Thoracic aorta (tissue), 2 donors: ENCODE data around the gene ARRDC2. TPM values are rescaled to one million over a fixed set of nuclear protein-coding genes. Genes with fewer than 3 reads are reported as not detected.

Experiments used
- ATAC-seq: fragments of 150-250 bp; one replicate; pipeline ENCODE4 v1.8.0; 2017; ENCODE audit warnings: low read depth; ENCODE audit not compliant: insufficient number of reproducible peaks, low FRiP score
- DNase-seq: peaks from one replicate; pipeline ENCODE4 v3.0.0-alpha.2; 2020; ENCODE audit warnings: low spot score
- H3K27ac ChIP-seq, 2 donors: fragments of 200-600 bp; sonication (generic); 1 replicate in 1 of 2; 2 replicates in 1 of 2; pipeline ENCODE4 v1.5.1; 2016; ENCODE audit warnings: mild to moderate bottlenecking in 2 of 2, moderate library complexity in 2 of 2
- H3K27me3 ChIP-seq: fragments of 200-600 bp; sonication (generic); replicated peaks from 2 replicates; pipeline ENCODE4 v1.6.0; 2016; ENCODE audit warnings: mild to moderate bottlenecking; ENCODE audit not compliant: insufficient read depth
- H3K36me3 ChIP-seq: fragments of 200-600 bp; sonication (generic); one replicate; pipeline ENCODE4 v1.5.1; 2016
- H3K4me1 ChIP-seq, 2 donors: fragments of 200-600 bp; sonication (generic); 1 replicate in 1 of 2; 2 replicates in 1 of 2; pipeline versions ENCODE4 v1.5.1 to v1.6.0; 2016; ENCODE audit warnings: low read depth in 2 of 2, mild to moderate bottlenecking in 1 of 2; ENCODE audit not compliant: control insufficient read depth in 1 of 2
- H3K4me3 ChIP-seq: fragments of 200-600 bp; sonication (generic); 2 replicates; pipeline ENCODE4 v1.5.1; 2016; ENCODE audit warnings: mild to moderate bottlenecking
- H3K9me3 ChIP-seq: fragments of 200-600 bp; sonication (generic); 2 replicates; pipeline ENCODE4 v1.5.1; 2016
- CTCF ChIP-seq: fragments of 200-600 bp; sonication (generic); IDR thresholded peaks from one replicate; pipeline ENCODE4 v1.5.1; 2019; ENCODE audit warnings: antibody characterized with exemption
- total RNA-seq, 2 donors: library from RNA; depleted of rRNA; stranded (reverse); fragments of >200 nt; gene quantifications; one replicate each; pipeline versions ENCODE4 v1.1.0 to v1.2.3, GENCODE V29; 2016

Gene ARRDC2
- total RNA-seq, 2 donors from 2014 or later: 114 to 151 TPM

GRCh38 chr19:18053576-18054219 lies 45.7 kb downstream of the ARRDC2 start:
- no peaks in the 10 kb centered on the region for H3K27me3 ChIP-seq
- H3K9me3 ChIP-seq: no peaks in the 10 kb centered on the region
- DNase-seq: no peak
- peak overlapping the region; percentile 75 to 96 for H3K27ac ChIP-seq
- no peak for TF ChIP-seq CTCF
- ATAC-seq: no peak
- peaks cover 30 to 61% of the 10 kb centered on the region in 2 donors for H3K4me1 ChIP-seq
- no peak overlapping the region for H3K4me3 ChIP-seq
- H3K36me3 ChIP-seq: no peaks in the 10 kb centered on the region

DNA sequence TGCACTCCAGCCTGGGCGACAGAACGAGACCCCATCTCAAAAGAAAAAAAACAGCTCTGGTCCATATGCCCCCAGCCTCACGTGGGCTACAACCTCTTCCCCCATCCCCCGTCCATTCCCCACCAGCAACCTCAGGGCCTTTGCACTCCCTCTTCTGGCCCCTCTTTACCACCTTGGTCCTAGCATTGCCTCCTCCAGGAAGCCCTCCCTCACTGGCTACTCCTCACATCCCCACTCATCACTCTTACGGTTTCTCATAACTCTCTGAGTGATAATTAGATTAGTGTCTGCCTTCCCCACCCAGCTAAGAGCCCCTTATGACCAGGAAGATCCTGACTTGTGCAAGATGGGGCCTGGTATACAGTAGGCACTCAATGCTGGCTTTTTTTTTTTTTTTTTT lies 48.0 kb downstream of the ARRDC2 start:
- DNase-seq (no peak), ATAC-seq (no peak)
- Histone ChIP-seq H3K9me3 (no peaks in the 10 kb centered on the region), H3K4me1 (peaks cover 15 to 38% of the 10 kb centered on the region in 2 donors), H3K4me3 (no peak overlapping the region), H3K27me3 (no peaks in the 10 kb centered on the region), H3K27ac (no peak overlapping the region), H3K36me3 (no peaks in the 10 kb centered on the region)
- TF ChIP-seq CTCF: no peak

GRCh38 chr19:18057557-18057956 lies 49.6 kb downstream of the ARRDC2 start:
- TF ChIP-seq CTCF: no peak
- Histone ChIP-seq H3K4me3 (peak overlapping the region; percentile 39), H3K9me3 (no peaks in the 10 kb centered on the region), H3K27ac (peak overlapping the region; percentile 73 to 86), H3K36me3 (no peaks in the 10 kb centered on the region), H3K4me1 (peaks cover 4 to 27% of the 10 kb centered on the region in 2 donors), H3K27me3 (no peaks in the 10 kb centered on the region)
- ATAC-seq (no peak), DNase-seq (no peak)

DNA sequence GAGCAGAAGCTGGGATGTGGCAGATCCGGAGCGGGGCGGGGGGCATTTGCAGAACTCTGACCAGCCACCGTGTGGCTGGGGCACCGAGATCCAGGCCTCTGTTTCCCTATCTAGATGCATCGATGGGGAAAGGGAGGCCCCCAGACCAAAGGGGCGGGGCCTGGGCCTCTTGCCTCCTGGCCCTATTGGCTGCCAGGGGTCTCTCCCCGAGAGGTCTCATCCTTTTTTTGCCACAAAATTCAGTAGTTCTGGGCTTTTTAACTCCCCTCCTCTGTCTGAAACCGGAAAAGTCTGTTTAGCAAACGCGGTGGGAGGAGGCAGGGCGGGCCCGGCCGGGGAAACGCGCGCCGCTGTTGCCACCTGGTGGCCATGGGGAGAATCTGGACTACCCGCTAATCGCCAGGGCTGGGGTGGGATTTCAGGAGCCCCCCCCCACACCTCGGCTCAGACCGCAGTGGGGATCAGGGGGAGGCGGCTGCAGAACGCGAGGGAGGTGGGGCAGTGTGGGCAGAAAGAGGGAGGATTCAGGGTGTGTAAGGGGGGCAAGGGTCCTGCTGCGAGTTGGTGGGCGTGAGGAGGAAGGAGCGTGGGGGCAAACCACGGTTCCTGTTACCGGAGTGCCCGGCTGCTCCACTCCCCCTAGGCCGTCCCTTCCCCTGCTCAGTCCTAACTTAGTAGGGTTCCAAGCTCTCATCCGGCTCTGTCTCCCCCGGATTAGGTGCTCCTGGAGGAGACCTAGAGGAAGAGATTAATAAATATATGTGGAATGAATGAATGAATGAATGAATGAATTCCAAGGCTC lies 50.4 kb downstream of the ARRDC2 start:
- Histone ChIP-seq H3K36me3 (no peaks in the 10 kb centered on the region), H3K4me1 (peaks cover 0 to 19% of the 10 kb centered on the region in 2 donors), H3K4me3 (peak overlapping the region; percentile 39), H3K27me3 (no peaks in the 10 kb centered on the region), H3K9me3 (no peaks in the 10 kb centered on the region), H3K27ac (peak overlapping the region; percentile 73 to 86)
- ATAC-seq (peak; percentile 58), DNase-seq (peak; percentile 21)
- TF ChIP-seq CTCF: peak; percentile 96

DNA sequence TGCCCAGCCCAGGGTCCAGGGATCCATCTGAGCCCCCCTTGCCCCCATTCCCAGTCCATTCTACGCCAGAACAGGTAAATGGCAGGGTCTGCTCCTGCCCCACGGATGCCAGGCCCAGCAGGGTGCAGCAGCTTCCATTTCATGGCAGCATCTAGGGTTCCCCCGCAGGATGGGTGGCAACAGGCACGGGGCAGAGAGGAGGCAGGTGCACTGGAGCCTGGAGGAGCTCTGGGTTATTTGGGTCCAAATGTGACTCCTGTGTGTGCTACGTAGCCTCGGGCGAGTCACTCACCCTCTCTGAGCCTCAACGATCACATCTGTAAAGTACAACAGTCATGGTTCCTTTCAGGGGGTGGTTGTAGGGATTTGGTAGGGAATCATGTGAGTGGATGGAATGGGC lies 51.3 kb downstream of the ARRDC2 start:
- ATAC-seq: no peak
- H3K9me3 ChIP-seq: no peaks in the 10 kb centered on the region

More for the DNA sequence above, 51.3 kb downstream of the ARRDC2 start:
- H3K4me1 ChIP-seq: peaks cover 0 to 10% of the 10 kb centered on the region in 2 donors
- H3K36me3 ChIP-seq: no peaks in the 10 kb centered on the region
- H3K27ac ChIP-seq: no peak overlapping the region
- DNase-seq: no peak
- no peak overlapping the region for H3K4me3 ChIP-seq
- no peaks in the 10 kb centered on the region for H3K27me3 ChIP-seq
- no peak for TF ChIP-seq CTCF
